Measurements from ENCODE around the gene TMEM141.

TMEM141 gene

GRCh38 chr9:136774416-136775045 lies 16.6 kb upstream of the TMEM141 start:
- TF ChIP-seq, protein P1, sequence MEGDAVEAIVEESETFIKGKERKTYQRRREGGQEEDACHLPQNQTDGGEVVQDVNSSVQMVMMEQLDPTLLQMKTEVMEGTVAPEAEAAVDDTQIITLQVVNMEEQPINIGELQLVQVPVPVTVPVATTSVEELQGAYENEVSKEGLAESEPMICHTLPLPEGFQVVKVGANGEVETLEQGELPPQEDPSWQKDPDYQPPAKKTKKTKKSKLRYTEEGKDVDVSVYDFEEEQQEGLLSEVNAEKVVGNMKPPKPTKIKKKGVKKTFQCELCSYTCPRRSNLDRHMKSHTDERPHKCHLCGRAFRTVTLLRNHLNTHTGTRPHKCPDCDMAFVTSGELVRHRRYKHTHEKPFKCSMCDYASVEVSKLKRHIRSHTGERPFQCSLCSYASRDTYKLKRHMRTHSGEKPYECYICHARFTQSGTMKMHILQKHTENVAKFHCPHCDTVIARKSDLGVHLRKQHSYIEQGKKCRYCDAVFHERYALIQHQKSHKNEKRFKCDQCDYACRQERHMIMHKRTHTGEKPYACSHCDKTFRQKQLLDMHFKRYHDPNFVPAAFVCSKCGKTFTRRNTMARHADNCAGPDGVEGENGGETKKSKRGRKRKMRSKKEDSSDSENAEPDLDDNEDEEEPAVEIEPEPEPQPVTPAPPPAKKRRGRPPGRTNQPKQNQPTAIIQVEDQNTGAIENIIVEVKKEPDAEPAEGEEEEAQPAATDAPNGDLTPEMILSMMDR (IDR thresholded peaks at IDR 0.05; ENCODE audit: insufficient read depth, low read length, poor library complexity, severe bottlenecking), result no peak
- H3K27me3 ChIP-seq (replicated peaks; ENCODE audit: control insufficient read depth, insufficient read depth, low read length), result peaks cover 1% of the 10 kb centered on the region; the same call in 1 of the 2 replicates
- no peak overlapping the region for H3K4me3 ChIP-seq (replicated peaks; ENCODE audit: low read depth, low read length)
- H3K36me3 ChIP-seq (ENCODE audit: control insufficient read depth, insufficient read depth, low read length), result no peaks in the 10 kb centered on the region
- no peak for DNase-seq (ENCODE audit: extremely low read depth, insufficient read length)

DNA sequence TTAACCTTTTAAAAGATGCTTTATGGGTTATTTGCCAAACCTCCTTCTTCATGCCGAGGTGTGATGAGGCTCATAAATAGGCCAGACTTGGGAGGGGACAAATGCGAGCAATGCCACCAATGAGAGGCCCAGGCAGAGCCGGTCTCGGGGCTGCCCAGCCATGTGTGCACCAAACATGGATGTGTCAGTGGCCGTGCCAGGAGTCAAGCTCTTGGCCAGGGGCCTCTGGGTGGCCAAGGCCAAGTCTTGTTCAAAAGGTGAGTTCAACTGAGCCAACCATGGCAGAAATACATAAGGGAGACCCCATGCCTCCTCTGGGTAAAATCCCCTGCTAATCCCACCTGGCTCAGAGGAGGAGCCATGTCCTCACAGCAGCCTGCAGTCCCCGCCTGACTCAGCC lies 16.0 kb upstream of the TMEM141 start:
- Histone ChIP-seq H3K4me3 (replicated peaks; ENCODE audit: low read depth, low read length) (no peak overlapping the region), H3K36me3 (ENCODE audit: control insufficient read depth, insufficient read depth, low read length) (no peaks in the 10 kb centered on the region), H3K27me3 (replicated peaks; ENCODE audit: control insufficient read depth, insufficient read depth, low read length) (peaks cover 1% of the 10 kb centered on the region; the same call in 1 of the 2 replicates)
- TF ChIP-seq, protein P1 (IDR thresholded peaks at IDR 0.05; ENCODE audit: insufficient read depth, low read length, poor library complexity, severe bottlenecking), result no peak
- DNase-seq (ENCODE audit: extremely low read depth, insufficient read length), result no peak

DNA sequence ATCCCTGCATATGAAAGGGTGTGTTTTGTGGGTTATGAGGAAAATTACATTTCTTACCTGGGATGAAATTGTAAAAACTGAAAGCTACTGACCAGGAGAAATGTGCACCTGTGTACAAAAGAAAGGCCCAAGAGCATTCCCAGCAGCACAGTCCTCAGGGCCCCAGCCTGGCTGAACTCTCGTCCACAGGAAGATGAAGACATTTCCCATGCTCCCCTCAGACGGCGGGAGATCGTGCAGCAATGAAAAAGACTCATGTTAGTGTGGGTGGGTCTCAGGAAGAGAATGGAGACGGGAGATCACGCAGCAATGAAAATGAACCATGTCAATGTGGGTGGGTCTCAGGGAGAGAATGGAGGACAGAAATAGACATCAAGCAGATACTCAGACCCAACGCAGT lies 14.2 kb upstream of the TMEM141 start:
- DNase-seq (ENCODE audit: extremely low read depth, insufficient read length), result no peak
- TF ChIP-seq, protein P1 (IDR thresholded peaks at IDR 0.05; ENCODE audit: insufficient read depth, low read length, poor library complexity, severe bottlenecking), result no peak

DNA sequence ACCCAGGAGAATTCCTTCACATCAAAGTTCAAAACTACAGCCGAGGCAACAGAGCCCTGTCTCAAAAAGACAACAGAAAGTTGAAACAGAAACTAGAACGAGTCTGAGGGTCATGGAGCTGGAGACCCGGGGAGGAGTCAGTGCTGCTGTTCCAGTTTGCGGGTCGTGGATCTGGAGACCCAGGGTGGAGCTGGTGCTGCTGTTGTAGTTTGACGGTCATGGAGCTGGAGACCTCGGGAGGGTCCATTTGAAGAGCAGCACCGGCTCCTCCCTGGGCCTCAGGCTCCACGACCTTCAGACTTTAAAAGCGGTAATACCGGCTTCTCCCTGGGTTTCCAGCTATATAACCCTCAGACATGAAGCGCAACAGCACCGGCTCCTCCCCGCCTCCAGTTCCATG lies 13.8 kb upstream of the TMEM141 start:
- H3K4me3 ChIP-seq (replicated peaks; ENCODE audit: low read depth, low read length), result no peak overlapping the region
- no peak for DNase-seq (ENCODE audit: extremely low read depth, insufficient read length)
- H3K27me3 ChIP-seq (replicated peaks; ENCODE audit: control insufficient read depth, insufficient read depth, low read length), result peaks cover 3% of the 10 kb centered on the region; the same call in 1 of the 2 replicates

More for the DNA sequence above, 14.2 kb upstream of the TMEM141 start:
- Histone ChIP-seq H3K4me3 (replicated peaks; ENCODE audit: low read depth, low read length) (no peak overlapping the region), H3K36me3 (ENCODE audit: control insufficient read depth, insufficient read depth, low read length) (no peaks in the 10 kb centered on the region), H3K27me3 (replicated peaks; ENCODE audit: control insufficient read depth, insufficient read depth, low read length) (peaks cover 3% of the 10 kb centered on the region; the same call in 1 of the 2 replicates)

GRCh38 chr9:136779808-136780207 lies 11.3 kb upstream of the TMEM141 start:
- H3K27me3 ChIP-seq (replicated peaks; ENCODE audit: control insufficient read depth, insufficient read depth, low read length), result peaks cover 3% of the 10 kb centered on the region; the same call in 1 of the 2 replicates
- H3K4me3 ChIP-seq (replicated peaks; ENCODE audit: low read depth, low read length), result no peak overlapping the region
- no peaks in the 10 kb centered on the region for H3K36me3 ChIP-seq (ENCODE audit: control insufficient read depth, insufficient read depth, low read length)
- no peak for DNase-seq (ENCODE audit: extremely low read depth, insufficient read length)
- TF ChIP-seq, protein P1 (IDR thresholded peaks at IDR 0.05; ENCODE audit: insufficient read depth, low read length, poor library complexity, severe bottlenecking), result no peak

More for the DNA sequence above, 13.8 kb upstream of the TMEM141 start:
- TF ChIP-seq, protein P1 (IDR thresholded peaks at IDR 0.05; ENCODE audit: insufficient read depth, low read length, poor library complexity, severe bottlenecking), result no peak
- H3K36me3 ChIP-seq (ENCODE audit: control insufficient read depth, insufficient read depth, low read length), result no peaks in the 10 kb centered on the region

Measured in GM06990 (cell line).